Measurements from ENCODE around the gene IFITM5.
"Not testable (repeated sequence)": the region's sequence is repeated elsewhere in the genome, so short reads cannot be mapped to it uniquely, and the experiment has no call there.

IFITM5 gene

DNA sequence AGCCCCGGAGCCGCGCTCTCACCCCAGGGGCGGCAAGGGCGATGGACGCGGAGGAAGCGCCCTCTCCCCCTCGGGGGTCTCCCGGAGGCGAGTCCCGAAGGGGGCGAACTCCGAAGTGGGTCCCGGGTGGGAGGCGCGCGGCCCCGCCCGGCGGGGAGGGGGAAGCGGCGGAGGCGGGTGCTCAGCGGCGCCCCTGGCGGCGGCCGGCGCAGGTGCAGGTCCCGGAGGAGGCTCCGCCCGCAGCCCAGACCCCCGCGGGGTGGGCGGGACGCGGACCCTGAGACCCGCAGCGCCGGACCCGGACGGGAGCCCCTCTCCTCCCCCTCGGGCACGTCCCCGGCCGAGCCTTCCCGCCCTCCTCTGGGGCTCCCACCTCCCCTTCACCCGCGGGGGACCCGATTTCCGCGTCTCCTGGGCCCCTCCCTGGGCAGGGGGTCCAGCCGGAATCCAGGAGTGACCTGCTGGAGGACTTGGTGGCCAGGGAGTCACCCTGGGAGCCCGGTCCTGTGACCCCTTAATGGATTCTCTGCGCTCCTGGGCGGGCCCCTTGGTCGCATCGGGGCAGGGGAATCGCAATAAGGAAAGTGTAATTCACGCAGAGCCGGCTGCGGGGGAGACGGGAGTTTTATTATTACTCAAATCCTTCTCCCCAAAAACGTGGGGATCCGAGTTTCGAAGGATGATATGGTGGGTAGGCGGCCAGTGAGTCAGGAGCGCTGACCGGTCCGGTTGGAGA, 11.9 kb upstream of the IFITM5 start:
- not testable (repeated sequence) for DNase-seq

GRCh38 chr11:309979-310572, 10.8 kb upstream of the IFITM5 start:
- not testable (repeated sequence) for DNase-seq

DNA sequence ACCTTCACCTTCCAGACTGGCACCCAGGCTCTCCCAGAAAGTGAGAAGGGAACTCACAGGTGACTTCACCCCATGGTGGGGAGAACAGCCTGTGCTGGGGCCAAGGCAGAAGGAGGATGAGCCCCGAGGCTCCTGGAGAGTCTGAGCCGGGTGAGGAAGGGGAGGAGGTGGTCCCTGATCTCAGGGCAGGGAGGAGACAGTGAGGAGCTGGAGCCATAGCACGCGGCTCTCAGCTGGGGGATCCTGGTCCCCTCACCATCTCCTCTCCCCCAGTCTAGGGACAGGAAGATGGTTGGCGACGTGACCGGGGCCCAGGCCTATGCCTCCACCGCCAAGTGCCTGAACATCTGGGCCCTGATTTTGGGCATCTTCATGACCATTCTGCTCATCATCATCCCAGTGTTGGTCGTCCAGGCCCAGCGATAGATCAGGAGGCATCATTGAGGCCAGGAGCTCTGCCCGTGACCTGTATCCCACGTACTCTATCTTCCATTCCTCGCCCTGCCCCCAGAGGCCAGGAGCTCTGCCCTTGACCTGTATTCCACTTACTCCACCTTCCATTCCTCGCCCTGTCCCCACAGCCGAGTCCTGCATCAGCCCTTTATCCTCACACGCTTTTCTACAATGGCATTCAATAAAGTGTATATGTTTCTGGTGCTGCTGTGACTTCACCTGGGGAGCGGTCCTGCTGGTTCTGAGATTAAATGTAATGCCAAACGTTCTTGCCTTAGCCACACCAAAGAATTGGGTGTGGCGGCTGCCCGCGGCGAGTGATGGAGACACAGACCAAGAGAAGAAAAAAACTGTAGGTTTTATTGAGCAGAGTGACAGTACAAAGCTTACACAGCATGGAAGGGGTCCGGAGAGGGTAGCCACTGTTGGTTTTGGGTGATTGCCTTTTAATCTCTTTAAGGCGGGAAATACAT, 9.7 kb upstream of the IFITM5 start:
- DNase-seq: not testable (repeated sequence)

DNA sequence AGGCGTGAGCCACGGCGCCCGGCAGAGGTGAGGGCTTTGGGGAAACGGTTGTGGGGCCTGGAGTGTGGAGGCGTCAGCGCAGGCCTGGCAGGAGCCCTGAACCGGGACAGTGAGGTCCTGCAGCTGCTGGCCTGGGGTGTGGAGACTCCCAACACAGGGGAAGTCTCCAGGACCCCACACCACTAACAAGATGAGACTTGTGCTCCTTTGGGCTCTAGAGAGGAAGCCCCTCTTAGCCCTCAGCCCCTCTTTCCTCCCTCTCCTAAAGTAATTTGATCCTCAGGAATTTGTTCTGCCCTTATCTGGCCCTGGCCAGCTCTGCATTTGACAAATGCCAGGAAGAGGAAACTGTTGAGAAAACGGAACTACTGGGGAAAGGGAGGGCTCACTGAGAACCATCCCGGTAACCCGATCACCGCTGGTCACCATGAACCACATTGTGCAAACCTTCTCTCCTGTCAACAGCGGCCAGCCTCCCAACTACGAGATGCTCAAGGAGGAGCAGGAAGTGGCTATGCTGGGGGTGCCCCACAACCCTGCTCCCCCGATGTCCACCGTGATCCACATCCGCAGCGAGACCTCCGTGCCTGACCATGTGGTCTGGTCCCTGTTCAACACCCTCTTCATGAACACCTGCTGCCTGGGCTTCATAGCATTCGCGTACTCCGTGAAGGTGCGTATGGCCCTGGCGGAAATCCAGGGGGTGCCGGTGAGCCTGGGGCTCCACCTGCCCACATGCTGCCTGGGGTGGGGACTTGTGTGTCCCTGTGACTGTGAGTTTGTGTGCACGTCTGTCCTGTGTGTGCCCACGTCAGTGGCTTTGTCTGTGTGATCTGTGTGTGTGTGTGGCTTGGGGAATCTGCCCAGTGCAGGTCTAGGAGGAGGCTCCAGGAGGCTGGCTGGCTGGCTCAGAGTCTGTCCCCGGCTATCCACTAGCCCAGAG, 8.7 kb upstream of the IFITM5 start, which contains the start of gene IFITM2:
TSS of gene IFITM2 (plus strand) at position 51 of the 943 bp plus-strand sequence. CDS start at position 428, 377 bp downstream.
- not testable (repeated sequence) for DNase-seq

- no peak for DNase-seq
Observed at GRCh38 chr11:306645-307371, 7.5 kb upstream of the IFITM5 start.

- DNase-seq: no peak
Observed at GRCh38 chr11:305844-306211, 6.5 kb upstream of the IFITM5 start.

DNA sequence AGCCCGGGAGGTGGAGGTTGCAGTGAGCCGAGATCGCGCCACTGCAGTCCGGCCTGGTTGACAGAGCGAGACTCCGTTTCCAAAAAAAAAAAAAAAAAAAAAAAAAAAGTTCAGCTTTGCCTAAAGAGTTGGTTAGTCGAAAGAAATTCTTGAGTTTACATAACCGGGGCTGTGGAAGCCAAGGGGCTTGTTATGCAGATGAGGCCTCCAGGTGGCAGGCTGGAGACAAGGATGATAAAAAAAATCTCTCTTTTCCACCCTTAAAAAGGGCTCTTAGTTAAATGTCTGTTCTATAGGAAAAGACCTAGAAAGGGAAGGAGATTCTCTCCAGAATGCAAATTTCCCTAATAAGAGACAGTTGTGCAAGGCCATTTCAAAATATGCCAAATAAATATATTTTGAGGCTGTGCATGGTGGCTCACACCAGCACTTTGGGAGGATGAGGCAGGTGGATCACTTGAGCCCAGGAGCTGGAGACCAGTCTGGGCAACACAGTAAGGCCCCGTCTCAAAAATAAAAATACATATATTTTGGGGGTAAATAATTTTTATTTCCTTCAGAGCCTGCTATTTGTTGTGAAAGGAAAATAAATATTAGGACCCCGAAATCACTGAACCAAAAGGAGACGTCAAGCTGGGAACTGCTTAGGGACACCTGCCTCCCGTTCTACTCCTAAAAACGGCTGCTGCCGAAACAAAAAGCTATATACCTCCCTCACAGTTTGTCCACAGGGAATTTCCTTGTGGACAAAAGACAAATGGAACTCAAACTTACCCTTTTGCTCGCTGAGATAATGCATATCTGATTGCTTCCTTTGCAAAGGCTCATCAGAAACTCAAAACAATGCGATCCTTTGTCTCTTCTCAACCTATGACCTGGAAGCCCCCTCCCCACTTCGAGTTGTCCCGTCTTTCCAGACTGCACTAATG, 5.9 kb upstream of the IFITM5 start:
- peak; percentile 38 for DNase-seq

DNA sequence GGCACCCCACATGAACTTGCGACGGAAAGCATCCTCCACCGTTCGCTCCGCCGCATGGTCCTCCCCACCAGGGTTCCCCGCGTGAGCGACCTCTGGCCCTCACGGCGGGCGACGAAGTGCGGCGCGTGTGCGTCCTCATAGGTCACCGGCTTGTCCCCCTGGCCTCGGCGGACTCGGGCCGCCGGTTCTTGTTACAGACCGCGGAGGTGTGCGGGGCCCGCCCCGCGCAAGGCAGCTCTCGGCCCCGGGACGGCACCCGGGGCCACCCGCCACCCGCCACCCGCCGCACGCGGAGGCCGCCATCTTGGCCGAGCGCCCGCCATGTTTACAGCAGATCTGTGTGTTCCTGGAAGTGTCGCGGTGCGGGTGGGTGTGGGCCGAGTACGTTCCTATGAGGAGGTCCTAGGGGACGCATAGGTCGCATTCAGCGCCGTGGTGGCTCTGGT, 4.8 kb upstream of the IFITM5 start:
- no peak for DNase-seq

DNA sequence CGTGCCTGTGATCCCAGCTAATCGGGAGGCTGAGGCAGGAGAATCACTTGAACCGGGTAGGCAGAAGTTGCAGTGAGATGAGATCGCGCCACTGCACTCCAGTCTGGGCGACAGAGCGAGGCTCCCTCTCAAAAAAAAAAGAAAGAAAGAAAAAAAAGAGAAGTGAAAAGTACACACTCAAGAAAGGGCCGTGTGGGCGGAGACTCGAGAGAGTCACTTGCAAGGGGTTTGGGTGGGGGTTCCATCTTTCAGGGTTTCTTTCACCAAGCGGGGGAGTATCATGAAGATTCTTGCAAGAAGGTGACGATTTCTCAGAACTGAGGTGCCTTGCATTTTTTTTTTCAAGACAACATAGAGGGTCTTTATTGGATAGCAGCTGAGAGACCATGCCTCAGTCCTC, 4.0 kb upstream of the IFITM5 start:
- no peak for DNase-seq

DNA sequence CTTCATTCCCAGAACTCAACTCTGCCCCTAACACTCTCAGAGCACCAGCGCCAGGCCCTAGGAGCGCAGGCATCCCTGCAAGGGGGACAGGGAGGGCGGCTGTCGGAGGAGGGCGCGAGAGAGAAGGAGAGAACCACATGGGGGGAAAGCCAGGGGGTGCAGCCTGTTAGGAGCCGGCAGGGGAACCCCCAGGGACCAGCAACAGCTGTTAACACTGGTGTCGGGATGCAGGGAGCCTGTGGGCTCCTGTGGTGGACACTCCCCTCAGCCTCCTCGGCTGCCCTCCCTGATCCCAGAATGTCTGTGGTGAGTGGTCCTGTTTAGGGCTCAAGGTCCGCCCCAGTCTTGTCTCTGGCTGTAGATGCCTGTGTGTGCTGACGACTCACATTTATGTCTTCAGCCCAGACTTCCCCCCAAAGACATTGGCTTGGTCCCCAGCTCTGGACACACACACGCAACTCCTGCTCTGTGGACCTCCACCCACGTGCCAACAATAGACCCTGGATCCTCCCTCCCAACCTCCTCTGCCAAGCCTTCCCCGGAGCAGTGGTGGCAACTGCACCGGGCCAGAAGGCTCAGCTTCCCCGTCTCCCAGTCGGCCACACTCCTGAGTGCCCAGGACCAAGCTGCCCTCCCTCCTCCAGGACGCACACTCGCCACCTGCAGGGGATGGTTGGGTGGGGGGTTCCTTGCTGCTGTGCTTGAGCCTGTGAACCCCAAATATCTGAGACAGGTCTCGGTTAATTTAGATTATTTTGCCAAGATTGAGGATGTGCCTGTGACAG, 817 bp upstream of the IFITM5 start:
- DNase-seq: no peak

DNA sequence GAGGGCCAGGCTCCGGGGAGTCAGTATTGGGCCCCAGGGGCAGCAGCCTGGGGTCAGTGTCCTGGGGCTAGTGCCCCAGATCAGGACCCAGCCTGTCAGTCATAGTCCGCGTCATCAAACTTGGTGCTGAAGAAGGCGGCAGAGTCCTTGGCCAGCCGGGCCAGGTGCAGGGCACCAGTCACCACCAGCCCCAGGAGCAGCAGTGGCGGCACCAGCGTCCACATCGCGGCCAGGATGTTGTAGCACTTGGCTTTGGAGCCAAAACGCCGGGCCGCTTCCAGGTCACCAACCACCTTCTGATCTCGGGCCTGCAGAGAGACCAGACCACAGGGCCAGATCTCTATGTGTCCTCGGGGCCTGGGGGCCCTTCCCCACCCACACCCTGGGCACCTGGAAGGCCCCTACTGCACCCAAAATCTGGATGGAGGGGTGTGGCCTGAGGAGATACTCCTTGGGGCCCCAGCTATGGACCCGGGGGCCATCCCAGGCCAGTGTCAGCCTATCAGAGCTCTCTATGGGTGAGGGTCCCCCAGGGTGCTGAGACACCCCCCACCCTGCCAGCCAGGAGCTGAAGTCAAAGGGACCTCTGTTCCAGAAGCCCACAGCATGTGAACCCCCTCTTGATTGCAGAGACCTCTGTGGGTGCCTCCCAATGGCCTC, 790 bp downstream of the IFITM5 start:
- DNase-seq: no peak

DNA sequence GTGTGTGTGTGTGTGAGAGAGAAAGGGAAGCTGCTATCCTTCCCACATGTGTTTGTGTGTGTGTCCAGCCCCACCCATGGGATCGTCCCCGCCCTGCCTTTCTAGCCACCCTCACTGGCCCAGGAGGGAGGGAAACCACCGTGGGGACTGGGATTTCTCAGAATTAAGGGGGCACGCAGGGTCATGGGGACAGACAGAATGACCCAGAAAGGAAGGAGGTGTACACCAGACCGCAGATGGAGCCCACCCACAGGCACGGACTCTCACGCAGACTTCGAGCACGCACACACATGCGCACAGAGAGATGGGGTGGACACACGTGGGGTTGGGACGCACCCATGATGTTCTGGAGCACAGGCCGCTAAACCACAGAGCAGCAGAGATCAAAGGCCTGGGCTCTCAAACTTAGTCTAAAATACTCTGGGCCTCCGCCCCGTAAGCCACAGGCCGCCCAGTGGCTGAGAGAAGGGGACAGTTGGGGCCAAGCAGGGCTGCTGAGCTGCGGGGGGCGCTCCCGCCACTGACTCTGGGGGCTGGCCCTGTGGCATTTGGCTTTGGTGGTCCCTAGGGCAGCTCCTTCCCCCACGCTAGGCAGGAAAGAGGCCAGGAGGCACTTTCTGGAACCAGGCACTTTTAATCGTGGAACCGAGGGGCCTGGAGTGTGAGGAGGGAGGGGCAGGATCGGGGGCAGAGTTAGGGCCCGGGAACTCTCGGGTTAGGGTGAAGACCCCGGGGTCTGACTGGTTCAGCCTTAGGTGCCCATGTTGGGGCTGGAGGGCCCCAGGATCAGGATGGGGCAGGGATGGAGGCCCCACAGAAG, 1.5 kb downstream of the IFITM5 start:
- DNase-seq: no peak

DNA sequence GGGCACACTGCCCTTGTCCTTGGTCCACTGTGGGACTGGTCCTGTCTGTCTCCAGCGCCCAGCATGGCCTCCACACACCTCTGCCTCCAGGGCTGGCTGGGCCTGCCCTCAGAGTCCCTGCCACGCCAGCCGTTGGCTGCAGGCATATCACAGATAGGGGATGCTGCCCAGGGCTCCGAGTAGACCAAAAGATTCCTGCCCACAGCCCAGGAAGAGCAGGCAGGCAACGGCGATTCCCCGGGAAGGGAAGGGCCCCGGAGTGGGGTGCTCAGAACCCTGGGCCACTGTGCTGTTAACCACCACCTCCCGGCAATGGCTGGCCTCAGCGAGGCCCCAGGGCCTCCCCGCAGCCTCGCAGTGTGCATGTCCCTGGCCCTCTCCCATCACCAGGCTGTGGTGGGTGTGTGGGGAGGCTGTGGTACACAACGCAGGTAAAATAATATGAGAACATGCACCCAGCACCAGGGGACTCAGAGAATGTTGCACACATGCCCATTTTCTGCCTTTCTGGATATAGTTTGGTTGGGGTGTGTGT, 2.2 kb downstream of the IFITM5 start:
- DNase-seq: no peak

DNA sequence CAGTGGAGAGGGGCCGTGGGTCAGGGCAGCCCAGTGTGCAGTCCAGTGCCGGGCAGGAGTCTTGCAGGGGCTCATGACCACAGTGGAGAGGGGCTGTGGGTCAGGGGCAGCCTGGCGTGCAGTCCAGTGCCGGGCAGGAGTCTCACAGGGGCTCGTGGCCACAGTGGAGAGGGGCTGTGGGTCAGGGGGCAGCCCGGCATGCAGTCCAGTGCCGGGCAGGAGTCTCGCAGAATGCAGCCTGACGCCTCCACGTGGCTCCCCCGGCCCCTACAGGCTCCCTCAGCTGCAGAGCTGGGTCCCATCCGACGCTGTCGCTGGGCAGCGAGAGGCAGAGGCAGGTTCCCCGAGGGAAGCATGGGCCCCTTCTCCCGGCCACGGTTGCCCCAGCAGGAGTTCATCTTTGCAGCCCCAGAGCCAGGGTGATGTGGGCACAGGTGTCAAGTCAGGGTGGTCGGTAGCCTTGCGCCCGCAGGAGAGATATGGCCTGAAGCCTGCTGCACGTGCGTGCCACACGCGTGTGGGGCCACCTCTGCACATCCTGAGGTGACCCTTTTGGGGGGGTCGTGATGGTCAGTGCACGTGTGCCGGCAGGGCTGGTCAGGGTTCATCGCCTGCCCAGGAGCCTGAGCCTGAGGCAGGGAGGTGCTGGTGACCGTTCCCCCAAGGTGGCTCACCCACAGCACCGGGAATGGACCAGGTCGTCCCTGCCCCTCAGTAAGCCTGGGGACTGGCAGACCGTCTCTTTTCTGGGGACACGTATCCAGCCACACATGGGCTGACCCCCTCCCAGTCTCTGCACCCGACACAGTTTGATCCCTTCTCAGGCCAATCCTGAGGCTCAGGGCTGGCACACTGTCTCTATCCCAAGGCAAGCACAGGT, 2.9 kb downstream of the IFITM5 start:
- no peak for DNase-seq

DNA sequence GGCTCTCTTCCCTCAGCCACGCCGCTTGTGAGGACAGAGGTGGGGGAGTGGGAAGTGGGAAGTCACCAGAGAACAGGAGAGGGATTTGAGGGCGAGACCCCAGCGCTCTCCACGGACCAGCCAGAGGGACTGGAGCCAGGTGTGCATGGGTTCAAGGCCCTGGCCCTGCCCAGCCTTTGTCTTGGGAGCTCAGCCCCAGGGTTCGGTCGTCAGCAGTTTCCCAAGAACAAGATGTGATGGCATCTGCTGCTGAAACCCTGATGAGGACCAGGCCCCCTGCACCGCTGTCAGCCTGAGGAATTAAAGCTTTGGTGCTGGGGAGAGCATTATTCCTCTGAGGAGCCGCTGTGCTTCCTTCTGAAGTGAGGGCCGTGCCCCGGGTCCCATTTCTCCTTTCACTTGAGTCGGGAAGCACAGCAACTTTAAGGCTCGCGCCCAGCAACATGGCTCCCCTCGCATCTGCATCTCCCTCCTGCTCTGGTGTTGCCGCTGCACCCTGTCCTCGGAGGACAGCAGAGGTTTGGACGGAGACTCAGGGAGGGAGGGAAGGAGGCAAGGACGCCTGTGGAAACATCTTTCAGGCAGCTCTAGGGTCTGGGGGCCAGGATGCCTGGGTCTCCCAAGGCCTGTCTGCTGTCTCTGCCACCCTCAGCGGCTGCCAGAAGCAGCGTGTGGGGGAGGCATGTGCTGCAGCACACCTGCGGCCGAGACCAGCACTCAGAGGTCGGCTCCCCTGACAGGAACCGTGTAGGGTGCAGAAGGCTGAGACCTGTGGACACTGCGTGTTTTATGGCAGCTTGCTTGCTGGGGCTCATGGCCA, 3.8 kb downstream of the IFITM5 start:
- DNase-seq: no peak

- DNase-seq: no peak
Observed at GRCh38 chr11:294780-295179, 4.5 kb downstream of the IFITM5 start.
